Loucy (cell line): ENCODE data around the gene PCYT2.

ENCODE experiments used
- H2AFZ ChIP-seq: fragments of 200-600 bp; sonication (generic); 2 replicates; pipeline ENCODE4 v1.6.0; 2016; ENCODE audit warnings: antibody characterized with exemption, mild to moderate bottlenecking, low read length, moderate library complexity
- H3F3A ChIP-seq: fragments of 200-600 bp; 2 replicates; pipeline ENCODE4 v1.6.0; 2016; ENCODE audit warnings: antibody characterized with exemption, low read depth, mild to moderate bottlenecking
- H3K27me3 ChIP-seq: fragments of 200-600 bp; sonication (generic); 2 replicates; pipeline ENCODE4 v1.6.1; 2014; ENCODE audit warnings: low read length, mild to moderate bottlenecking; ENCODE audit not compliant: insufficient read depth, poor library complexity, severe bottlenecking
- H3K36me3 ChIP-seq: fragments of 200-600 bp; sonication (generic); 2 replicates; pipeline ENCODE4 v1.6.1; 2016; ENCODE audit warnings: low read length; ENCODE audit not compliant: insufficient read depth
- H3K4me1 ChIP-seq: fragments of 200-600 bp; sonication (generic); 2 replicates; pipeline ENCODE4 v1.5.1; 2014; ENCODE audit warnings: low read length, mild to moderate bottlenecking; ENCODE audit not compliant: insufficient read depth, poor library complexity, severe bottlenecking
- H3K4me2 ChIP-seq: fragments of 200-600 bp; sonication (generic); 2 replicates; pipeline ENCODE4 v1.6.0; 2014; ENCODE audit warnings: antibody characterized with exemption, low read length, low read depth, mild to moderate bottlenecking; ENCODE audit not compliant: poor library complexity, severe bottlenecking
- H3K4me3 ChIP-seq: fragments of 200-600 bp; sonication (generic); 2 replicates; pipeline ENCODE4 v1.5.1; 2014; ENCODE audit warnings: low read length, mild to moderate bottlenecking, mixed read lengths; ENCODE audit not compliant: poor library complexity, severe bottlenecking
- H3K79me2 ChIP-seq: fragments of 200-600 bp; sonication (generic); 2 replicates; pipeline ENCODE4 v1.6.1; 2014; ENCODE audit warnings: low read length; ENCODE audit not compliant: insufficient read depth
- H3K9ac ChIP-seq: fragments of 200-600 bp; sonication (generic); 2 replicates; pipeline ENCODE4 v1.6.0; 2014; ENCODE audit warnings: mild to moderate bottlenecking, low read depth, low read length, moderate library complexity; ENCODE audit not compliant: poor library complexity, severe bottlenecking
- H3K9me2 ChIP-seq: fragments of 200-600 bp; sonication (generic); replicated peaks from 2 replicates; pipeline ENCODE4 v1.6.1; 2016; ENCODE audit warnings: low read depth, low read length, mixed read lengths
- H3K9me3 ChIP-seq: fragments of 200-600 bp; sonication (generic); 2 replicates; pipeline ENCODE4 v1.6.1; 2014; ENCODE audit warnings: mild to moderate bottlenecking, antibody characterized with exemption, low read length, low read depth; ENCODE audit not compliant: insufficient read depth
- H4K20me1 ChIP-seq: fragments of 200-600 bp; sonication (generic); 2 replicates; pipeline ENCODE4 v1.6.0; 2014; ENCODE audit warnings: antibody characterized with exemption, low read length, mild to moderate bottlenecking; ENCODE audit not compliant: insufficient read depth, poor library complexity, severe bottlenecking
- CTCF ChIP-seq: fragments of 200-600 bp; sonication (generic); conservative IDR thresholded peaks from 2 replicates; pipeline ENCODE4 v1.5.1; 2014; ENCODE audit warnings: mild to moderate bottlenecking, antibody characterized with exemption, low read length
- EZH2phosphoT487 ChIP-seq: fragments of 200-600 bp; IDR thresholded peaks from 2 replicates; pipeline ENCODE4 v1.6.1; 2018; ENCODE audit warnings: antibody characterized with exemption, mild to moderate bottlenecking, moderate library complexity, borderline replicate concordance

PCYT2 gene

GRCh38 chr17:81944858-81945257, 33.7 kb upstream of the PCYT2 start:
- H3K9me2 ChIP-seq = no peaks in the 10 kb centered on the region
- TF ChIP-seq EZH2phosphoT487 (no peak), CTCF (no peak)
- H3K9me3 ChIP-seq = no peaks in the 10 kb centered on the region
- H3K79me2 ChIP-seq = no peaks in the 10 kb centered on the region
- H3K9ac ChIP-seq = no peak overlapping the region
- no peaks in the 10 kb centered on the region for H3K36me3 ChIP-seq
- H2AFZ ChIP-seq = no peak overlapping the region
- H3K27me3 ChIP-seq = no peaks in the 10 kb centered on the region
- no peaks in the 10 kb centered on the region for H3K4me1 ChIP-seq
- no peaks in the 10 kb centered on the region for H4K20me1 ChIP-seq
- H3K4me2 ChIP-seq = no peak overlapping the region
- H3F3A ChIP-seq = no peaks in the 10 kb centered on the region
- H3K4me3 ChIP-seq = no peak overlapping the region

GRCh38 chr17:81942167-81942553, 31.0 kb upstream of the PCYT2 start:
- Histone ChIP-seq H2AFZ (no peak overlapping the region), H3K9ac (no peak overlapping the region), H3K4me2 (no peak overlapping the region), H3K27me3 (no peaks in the 10 kb centered on the region), H3K9me2 (no peaks in the 10 kb centered on the region), H3K9me3 (no peaks in the 10 kb centered on the region), H3K4me1 (peaks cover 10% of the 10 kb centered on the region), H4K20me1 (no peaks in the 10 kb centered on the region), H3K36me3 (no peaks in the 10 kb centered on the region), H3K79me2 (no peaks in the 10 kb centered on the region), H3F3A (no peaks in the 10 kb centered on the region), H3K4me3 (no peak overlapping the region)
- TF ChIP-seq EZH2phosphoT487 = no peak
- TF ChIP-seq CTCF = no peak

- H3K4me2 ChIP-seq = no peak overlapping the region
- peaks cover 10% of the 10 kb centered on the region for H3K4me1 ChIP-seq
- H3K4me3 ChIP-seq = no peak overlapping the region
Observed at GRCh38 chr17:81941484-81942166, 30.4 kb upstream of the PCYT2 start.

More at GRCh38 chr17:81941484-81942166, 30.4 kb upstream of the PCYT2 start:
- Histone ChIP-seq H4K20me1 (no peaks in the 10 kb centered on the region), H3K36me3 (no peaks in the 10 kb centered on the region), H2AFZ (no peak overlapping the region), H3K27me3 (no peaks in the 10 kb centered on the region), H3K9me3 (no peaks in the 10 kb centered on the region), H3K9ac (no peak overlapping the region), H3F3A (no peaks in the 10 kb centered on the region), H3K79me2 (peaks cover 3% of the 10 kb centered on the region; the same call in 1 of the 2 replicates), H3K9me2 (no peaks in the 10 kb centered on the region)
- no peak for TF ChIP-seq CTCF
- TF ChIP-seq EZH2phosphoT487 = no peak
